ENCODE data around the gene PLPP7. TPM values are rescaled to one million over a fixed set of nuclear protein-coding genes. Genes with fewer than 3 reads are reported as not detected.

Gene PLPP7
- total RNA-seq, 2 experiments from 2014 or later, result 0.11 to 0.16 TPM

- no TSS peak for BruUV-seq (replicated peaks)
- H3K79me2 ChIP-seq (ENCODE audit: insufficient read depth, low read depth, low read length), result no peaks in the 10 kb centered on the region
- CTCF ChIA-PET (ENCODE audit: unreplicated experiment), result no interaction called here
- TF ChIP-seq EZH2phosphoT487 (IDR thresholded peaks at IDR 0.05; ENCODE audit: borderline replicate concordance, low read depth, low read length) (no peak), CTCF (conservative IDR thresholded peaks at IDR 0.05; ENCODE audit: low read length) (no peak)
- no peak overlapping the region for H3K4me2 ChIP-seq (ENCODE audit: low read length)
- H3K9me3 ChIP-seq (ENCODE audit: low read length), result no peaks in the 10 kb centered on the region
- no peak overlapping the region for H2AFZ ChIP-seq (ENCODE audit: low read length)
- POLR2A ChIA-PET, result no interaction called here
- H3K27ac ChIP-seq (ENCODE audit: low read depth, low read length, poor library complexity, severe bottlenecking), result no peak overlapping the region
- peaks cover 6% of the 10 kb centered on the region for H3K4me1 ChIP-seq (ENCODE audit: insufficient read depth, low read length, poor library complexity, severe bottlenecking)
- no peaks in the 10 kb centered on the region for H3K9me2 ChIP-seq (ENCODE audit: insufficient read depth, low read length)
- intact Hi-C loops (cut with micrococcal nuclease; ENCODE audit: unreplicated experiment), result no loop called here
- no peak for DNase-seq (ENCODE audit: low spot score)
- H3K4me3 ChIP-seq (ENCODE audit: low read depth, low read length, poor library complexity, severe bottlenecking), result no peak overlapping the region
- no peaks in the 10 kb centered on the region for H4K20me1 ChIP-seq (ENCODE audit: insufficient read depth, low read length)
- no peaks in the 10 kb centered on the region for H3K36me3 ChIP-seq (ENCODE audit: insufficient read depth, low read length)
These were observed 6.7 kb upstream of the PLPP7 start for GRCh38 chr9:131282688-131283422.

GRCh38 chr9:131284856-131285255 is 4.7 kb upstream of the PLPP7 start:
- no peaks in the 10 kb centered on the region for H3K36me3 ChIP-seq (ENCODE audit: insufficient read depth, low read length)
- no peaks in the 10 kb centered on the region for H4K20me1 ChIP-seq (ENCODE audit: insufficient read depth, low read length)
- H2AFZ ChIP-seq (ENCODE audit: low read length), result no peak overlapping the region
- no peak overlapping the region for H3K4me2 ChIP-seq (ENCODE audit: low read length)
- no peaks in the 10 kb centered on the region for H3K79me2 ChIP-seq (ENCODE audit: insufficient read depth, low read depth, low read length)
- no peaks in the 10 kb centered on the region for H3K9me2 ChIP-seq (ENCODE audit: insufficient read depth, low read length)
- no TSS peak for BruUV-seq (replicated peaks)
- TF ChIP-seq EZH2phosphoT487 (IDR thresholded peaks at IDR 0.05; ENCODE audit: borderline replicate concordance, low read depth, low read length) (no peak), CTCF (conservative IDR thresholded peaks at IDR 0.05; ENCODE audit: low read length) (no peak)
- no peak overlapping the region for H3K4me3 ChIP-seq (ENCODE audit: low read depth, low read length, poor library complexity, severe bottlenecking)
- CTCF ChIA-PET (ENCODE audit: unreplicated experiment), result no interaction called here
- POLR2A ChIA-PET, result no interaction called here
- no peak overlapping the region for H3K27ac ChIP-seq (ENCODE audit: low read depth, low read length, poor library complexity, severe bottlenecking)
- DNase-seq (ENCODE audit: low spot score), result no peak
- H3K4me1 ChIP-seq (ENCODE audit: insufficient read depth, low read length, poor library complexity, severe bottlenecking), result no peaks in the 10 kb centered on the region
- intact Hi-C loops (cut with micrococcal nuclease; ENCODE audit: unreplicated experiment), result no loop called here
- H3K9me3 ChIP-seq (ENCODE audit: low read length), result no peaks in the 10 kb centered on the region

GRCh38 chr9:131287359-131287758 is 2.2 kb upstream of the PLPP7 start:
- Histone ChIP-seq H3K36me3 (ENCODE audit: insufficient read depth, low read length) (no peaks in the 10 kb centered on the region), H4K20me1 (ENCODE audit: insufficient read depth, low read length) (no peaks in the 10 kb centered on the region), H3K4me1 (ENCODE audit: insufficient read depth, low read length, poor library complexity, severe bottlenecking) (no peaks in the 10 kb centered on the region), H3K27ac (ENCODE audit: low read depth, low read length, poor library complexity, severe bottlenecking) (no peak overlapping the region), H2AFZ (ENCODE audit: low read length) (no peak overlapping the region), H3K79me2 (ENCODE audit: insufficient read depth, low read depth, low read length) (no peaks in the 10 kb centered on the region), H3K4me3 (ENCODE audit: low read depth, low read length, poor library complexity, severe bottlenecking) (no peak overlapping the region), H3K9me3 (ENCODE audit: low read length) (no peaks in the 10 kb centered on the region), H3K4me2 (ENCODE audit: low read length) (no peak overlapping the region), H3K9me2 (ENCODE audit: insufficient read depth, low read length) (no peaks in the 10 kb centered on the region)
- ChIA-PET CTCF (ENCODE audit: unreplicated experiment) (no interaction called here), POLR2A (no interaction called here)
- no peak for DNase-seq (ENCODE audit: low spot score)
- TF ChIP-seq EZH2phosphoT487 (IDR thresholded peaks at IDR 0.05; ENCODE audit: borderline replicate concordance, low read depth, low read length) (no peak), CTCF (conservative IDR thresholded peaks at IDR 0.05; ENCODE audit: low read length) (no peak)
- intact Hi-C loops (cut with micrococcal nuclease; ENCODE audit: unreplicated experiment), result no loop called here
- BruUV-seq (replicated peaks), result no TSS peak
